ENCODE results near the gene CCT6B.
A peak's percentile ranks its signal among the peaks of the same experiment; 100 is the strongest.
"Not testable (repeated sequence)": the region's sequence is repeated elsewhere in the genome, so short reads cannot be mapped to it uniquely, and the experiment has no call there.

CCT6B gene, protein sequence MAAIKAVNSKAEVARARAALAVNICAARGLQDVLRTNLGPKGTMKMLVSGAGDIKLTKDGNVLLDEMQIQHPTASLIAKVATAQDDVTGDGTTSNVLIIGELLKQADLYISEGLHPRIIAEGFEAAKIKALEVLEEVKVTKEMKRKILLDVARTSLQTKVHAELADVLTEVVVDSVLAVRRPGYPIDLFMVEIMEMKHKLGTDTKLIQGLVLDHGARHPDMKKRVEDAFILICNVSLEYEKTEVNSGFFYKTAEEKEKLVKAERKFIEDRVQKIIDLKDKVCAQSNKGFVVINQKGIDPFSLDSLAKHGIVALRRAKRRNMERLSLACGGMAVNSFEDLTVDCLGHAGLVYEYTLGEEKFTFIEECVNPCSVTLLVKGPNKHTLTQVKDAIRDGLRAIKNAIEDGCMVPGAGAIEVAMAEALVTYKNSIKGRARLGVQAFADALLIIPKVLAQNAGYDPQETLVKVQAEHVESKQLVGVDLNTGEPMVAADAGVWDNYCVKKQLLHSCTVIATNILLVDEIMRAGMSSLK

DNA sequence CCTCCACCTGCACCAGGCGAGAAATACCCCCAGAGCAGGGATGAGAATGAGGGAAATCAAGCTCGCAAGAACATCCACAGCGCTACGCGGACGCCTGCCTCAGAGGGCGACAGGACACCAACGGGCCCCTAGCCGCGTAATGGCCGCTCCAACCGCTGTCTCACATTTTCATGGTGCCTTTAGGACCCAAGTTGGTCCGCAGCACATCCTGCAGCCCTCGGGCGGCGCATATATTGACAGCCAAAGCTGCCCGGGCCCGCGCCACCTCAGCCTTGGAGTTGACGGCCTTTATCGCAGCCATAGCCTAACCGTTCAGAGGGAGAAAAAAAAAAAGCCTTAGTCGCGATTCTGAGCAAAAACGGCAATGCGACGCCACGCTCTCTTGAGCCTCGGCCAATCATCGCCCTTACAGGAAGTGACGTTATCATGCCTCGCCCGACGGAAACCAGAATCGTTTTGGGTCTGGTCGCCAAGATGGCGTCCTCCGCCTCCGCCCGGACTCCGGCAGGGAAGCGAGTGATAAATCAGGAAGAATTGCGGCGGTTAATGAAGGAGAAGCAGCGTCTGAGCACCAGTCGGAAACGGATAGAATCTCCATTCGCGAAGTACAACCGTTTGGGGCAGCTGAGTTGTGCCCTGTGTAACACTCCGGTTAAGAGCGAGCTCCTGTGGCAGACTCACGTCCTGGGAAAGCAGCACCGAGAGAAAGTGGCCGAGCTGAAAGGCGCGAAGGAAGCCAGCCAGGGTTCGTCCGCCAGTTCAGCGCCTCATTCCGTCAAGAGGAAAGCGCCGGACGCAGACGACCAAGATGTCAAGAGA lies at the start of gene CCT6B, which contains the start of gene ZNF830:
TSS of gene CCT6B (minus strand) at position 368 of the 819 bp plus-strand sequence. CDS start at position 301, 67 bp downstream.
TSS of gene ZNF830 (plus strand) at position 448 of the 819 bp plus-strand sequence. CDS start at position 475, 27 bp downstream.
- DNase-seq: peak; percentile 92

DNA sequence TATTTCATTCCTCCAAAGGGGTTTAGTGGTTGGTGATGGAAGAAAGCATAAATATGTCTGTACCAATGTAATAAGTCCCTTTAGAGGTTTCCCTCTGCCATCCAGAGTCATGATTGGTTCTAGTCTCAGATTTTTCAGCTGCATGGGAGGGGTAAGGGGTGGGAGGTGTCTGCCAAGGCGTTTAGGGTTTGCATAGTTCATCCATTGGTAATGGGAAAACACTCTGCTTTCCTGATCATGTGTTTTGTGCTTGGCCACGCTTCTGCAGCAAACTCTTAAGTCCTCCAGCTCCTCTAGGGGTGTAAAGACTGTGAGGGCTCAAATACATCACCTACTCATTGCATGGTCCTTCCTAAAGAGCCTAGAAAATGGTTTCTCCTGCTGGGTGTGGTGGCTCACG lies 48.8 kb upstream of the CCT6B start:
- DNase-seq: no peak

DNA sequence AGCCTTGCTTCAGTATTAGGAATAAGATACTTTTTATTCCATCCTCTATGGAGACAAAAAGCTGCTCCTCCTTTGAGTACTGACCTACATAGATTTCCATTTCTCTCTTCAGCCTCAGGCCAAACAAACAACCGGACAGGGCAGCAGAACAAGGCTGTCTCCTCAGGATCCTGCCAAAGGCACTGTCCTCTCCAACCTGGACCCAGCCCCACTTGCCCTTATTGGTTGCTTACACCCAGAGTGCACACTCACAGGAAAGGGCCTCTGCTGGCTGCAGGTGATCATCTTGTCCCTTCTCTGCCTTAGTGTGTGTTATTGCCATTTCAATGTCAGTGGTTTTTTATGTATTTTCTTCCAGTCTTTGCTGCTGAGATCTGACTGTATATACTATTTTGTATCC lies 45.7 kb upstream of the CCT6B start:
- no peak for DNase-seq

DNA sequence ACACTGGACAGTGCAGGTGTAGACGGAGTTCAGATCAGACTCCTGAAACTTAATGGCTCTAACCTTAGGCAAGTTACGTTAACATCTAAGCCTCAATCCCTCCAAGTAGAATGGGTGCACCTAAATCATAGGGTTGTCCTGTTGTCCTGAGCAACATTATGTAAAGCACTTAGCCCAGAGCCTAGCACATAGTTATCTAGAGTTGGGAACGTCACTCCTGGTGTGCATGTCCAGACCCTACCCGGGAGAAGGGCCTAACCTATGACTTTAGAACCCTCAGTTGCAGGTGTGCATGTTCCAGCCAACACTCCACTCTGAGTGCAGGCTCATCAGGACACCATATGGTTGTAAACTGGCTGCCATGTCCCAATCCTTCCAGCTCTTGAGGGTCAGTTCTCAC lies 45.1 kb upstream of the CCT6B start:
- DNase-seq: no peak

DNA sequence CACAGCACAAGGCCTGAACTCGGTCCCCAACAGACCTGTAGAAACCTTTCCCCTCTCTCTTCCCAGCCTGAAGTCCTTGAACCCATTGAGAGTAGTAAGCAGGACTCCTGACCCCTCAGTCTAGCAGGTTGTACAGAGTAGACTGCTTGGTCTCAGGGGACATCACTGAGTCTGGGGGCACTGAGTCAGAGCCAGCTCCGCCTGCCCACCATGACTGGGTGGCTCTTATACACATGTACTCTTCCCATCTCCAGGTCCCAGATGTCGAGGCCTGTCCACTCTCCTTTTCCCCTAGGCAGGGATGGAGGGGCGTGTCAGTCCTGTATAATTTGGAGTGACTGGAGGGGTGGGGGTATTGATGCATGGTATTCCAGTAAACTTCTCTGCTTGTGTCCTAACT lies 42.5 kb upstream of the CCT6B start:
- DNase-seq: no peak

DNA sequence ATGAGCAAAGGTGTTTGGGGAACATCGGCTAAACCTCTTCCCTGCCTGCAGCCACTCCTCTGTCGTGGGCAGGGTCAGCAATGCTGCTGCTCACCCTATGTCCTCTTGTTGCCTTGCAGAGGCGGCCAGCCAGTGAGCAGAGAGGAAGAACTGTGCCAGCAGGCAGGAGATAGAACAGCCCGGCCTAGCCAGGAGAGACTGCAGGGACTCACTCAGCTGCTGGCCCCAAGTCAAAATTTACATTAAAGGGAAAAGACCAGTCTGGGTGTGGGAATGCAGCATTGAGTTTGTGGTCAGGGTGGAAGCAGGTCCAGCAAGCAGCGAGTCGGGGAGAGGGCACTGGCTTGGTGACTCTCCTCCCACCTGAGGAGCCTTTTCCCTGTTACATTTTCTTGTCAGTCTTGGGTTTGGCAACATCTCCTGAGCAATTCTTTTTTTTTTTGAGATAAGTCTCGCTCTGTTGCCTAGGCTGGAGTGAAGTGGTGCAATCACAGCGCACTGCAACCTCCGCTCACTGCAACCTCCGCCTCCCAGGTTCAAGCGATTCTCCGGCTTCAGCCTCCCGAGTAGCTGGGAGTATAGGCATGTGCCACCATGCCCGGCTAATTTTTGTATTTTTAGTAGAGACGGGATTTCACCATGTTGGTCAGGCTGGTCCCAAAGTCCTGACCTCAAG lies 41.8 kb upstream of the CCT6B start:
- DNase-seq: no peak

DNA sequence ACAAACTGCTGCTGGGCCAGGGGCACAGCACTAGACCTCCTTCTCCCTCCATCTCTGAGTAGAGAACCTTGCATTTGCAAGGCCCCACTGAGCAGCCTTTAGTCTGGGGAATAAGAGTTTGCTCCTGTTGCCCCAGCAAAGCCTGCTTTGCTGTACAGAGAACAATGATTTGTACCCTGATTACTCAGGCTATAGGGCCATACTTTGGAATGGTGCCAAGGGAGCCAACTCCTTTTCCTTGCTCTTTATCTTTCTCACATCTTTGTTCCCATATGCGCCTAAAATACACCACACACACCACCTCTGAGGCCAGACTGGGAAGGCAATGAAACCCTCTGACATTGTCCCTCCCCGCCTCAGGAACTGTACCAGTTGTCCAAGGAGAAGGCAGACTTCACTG lies 40.3 kb upstream of the CCT6B start:
- DNase-seq: no peak

DNA sequence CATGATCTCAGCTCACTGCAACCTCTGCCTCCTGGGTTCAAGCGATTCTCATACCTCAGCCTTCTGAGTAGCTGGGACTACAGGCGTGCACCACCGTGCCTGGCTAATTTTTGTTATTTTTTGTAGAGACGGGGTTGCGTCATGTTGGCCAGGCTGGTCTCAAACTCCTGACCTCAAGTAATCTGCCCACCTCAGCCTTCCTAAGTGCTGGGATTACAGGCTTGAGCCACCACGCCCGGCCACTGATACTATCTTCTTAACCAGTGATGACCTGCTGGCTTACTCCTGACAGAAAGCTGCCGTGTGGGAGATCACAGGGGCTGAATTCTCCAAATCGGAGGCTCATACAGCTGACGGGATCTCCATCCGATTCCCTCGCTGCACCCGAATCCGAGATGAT lies 39.7 kb upstream of the CCT6B start:
- DNase-seq: not testable (repeated sequence)

DNA sequence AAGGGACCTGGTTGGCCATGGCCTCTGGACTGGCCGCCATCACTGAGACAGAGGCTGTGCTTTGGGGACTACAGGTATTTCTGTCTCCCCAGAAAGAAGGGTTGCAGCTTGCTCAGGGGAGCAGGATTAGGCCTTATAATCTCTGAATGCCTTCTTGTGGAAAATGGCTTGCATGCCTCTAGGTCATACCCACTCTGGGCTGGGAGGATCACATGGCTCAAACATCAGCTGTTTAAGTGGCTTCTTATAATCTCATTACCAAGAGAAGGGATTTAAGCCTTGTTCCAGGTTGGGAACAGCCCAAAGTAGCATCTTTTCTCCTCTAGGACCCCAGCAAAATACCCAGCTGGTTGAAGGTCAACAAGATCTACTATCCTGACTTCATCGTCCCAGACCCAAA lies 38.2 kb upstream of the CCT6B start:
- no peak for DNase-seq

DNA sequence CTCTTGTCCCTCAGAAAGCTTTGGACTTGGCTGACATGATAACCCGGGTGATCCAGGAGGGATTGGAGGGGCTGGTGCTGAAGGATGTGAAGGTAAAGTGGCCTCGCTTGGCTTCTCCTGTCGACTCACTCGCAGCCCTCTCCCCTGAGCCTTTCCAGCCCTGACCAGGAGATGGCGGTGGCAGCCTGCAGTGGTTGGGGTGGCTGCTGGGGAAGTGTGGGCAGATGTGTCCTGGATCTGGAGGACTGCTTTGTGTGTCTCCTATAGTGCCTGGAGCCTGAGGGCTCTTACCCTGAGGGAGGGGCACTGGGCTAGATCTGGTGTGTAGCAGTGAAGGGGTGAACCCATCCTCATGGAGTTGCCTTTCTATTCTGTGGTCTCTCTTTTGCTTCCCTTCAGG lies 36.9 kb upstream of the CCT6B start:
- DNase-seq: peak; percentile 82

DNA sequence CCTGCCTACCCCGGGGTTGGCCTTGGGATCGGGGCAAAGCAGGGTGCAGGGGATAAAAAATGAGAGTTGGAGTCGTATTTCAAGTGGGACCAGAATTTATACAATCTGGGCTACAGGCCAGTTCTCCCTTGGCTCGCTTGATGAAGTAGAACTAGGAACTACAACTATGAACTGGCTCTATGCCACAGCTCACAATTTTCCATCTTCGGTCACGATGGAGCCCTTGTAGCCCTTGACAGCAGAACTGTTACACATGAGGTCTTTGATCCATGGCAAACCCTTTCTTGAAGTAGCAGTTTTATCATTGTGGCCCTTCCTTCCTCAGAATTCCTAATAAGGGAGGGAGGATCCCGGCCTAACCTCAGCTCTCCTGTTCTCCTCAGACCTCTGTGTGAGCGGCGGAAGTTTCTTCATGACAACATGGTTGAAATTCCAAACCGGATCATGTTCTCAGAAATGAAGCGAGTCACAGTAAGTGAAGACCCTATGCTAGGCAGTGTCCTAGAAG lies 36.1 kb upstream of the CCT6B start:
- no peak for DNase-seq

DNA sequence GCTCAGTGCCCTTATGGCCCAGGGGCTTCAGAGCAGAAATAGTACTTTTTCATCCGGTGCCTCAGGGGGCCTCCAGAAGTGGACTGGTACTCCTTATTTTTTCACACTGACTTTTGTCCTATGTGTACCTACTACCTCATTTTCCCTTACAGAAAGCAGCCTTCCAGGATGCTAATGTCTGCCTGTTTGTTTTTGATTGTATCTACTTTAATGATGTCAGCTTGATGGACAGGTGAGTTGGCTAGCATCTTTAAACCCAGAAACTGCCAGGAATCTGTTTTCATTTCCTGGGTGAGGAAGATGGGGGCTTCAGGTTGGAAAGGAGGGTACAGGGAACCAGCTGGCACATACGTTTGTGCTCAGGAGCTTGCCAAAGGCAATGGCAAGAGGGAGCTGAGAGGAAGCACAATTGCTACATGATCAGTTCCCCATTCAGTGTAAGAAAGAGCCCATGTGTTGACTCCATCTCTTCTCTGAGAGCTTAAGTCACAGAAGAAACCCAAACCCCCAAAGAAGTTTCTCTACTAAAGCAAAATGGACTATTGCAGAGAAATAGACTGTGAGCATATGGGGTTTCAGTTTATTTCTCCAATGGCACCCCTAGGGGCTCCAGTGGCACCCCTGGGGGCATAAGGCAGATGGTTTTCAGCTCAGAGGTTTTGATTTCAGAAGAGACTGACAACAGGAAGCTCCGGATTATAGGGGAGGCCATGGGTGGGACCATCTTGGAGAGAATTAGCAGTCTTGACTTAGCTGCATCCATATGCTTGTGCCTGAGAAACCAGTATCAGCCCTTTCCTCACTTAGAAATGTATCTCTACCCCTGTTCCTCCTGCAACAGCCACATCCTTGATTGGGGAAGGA lies 35.4 kb upstream of the CCT6B start:
- DNase-seq: no peak

DNA sequence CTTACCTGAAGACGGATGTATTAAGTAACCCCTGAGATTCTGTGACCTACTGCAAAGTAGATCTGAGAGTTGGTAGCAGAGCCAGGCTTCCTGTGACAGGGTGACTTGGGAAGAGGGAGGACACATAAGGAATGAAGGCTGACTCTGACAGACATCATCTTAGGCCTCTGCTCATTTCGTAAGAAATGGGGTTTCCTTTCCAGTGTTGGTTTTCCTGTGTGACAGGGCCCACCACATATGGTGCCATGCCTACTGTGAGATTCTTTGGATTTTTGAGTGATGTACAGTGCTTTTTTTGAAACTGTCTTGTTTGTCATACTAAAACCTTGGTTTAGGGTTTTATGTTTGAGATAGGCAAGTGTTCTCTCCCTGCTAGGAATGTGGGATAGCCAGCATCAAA lies 31.8 kb upstream of the CCT6B start:
- no peak for DNase-seq

DNA sequence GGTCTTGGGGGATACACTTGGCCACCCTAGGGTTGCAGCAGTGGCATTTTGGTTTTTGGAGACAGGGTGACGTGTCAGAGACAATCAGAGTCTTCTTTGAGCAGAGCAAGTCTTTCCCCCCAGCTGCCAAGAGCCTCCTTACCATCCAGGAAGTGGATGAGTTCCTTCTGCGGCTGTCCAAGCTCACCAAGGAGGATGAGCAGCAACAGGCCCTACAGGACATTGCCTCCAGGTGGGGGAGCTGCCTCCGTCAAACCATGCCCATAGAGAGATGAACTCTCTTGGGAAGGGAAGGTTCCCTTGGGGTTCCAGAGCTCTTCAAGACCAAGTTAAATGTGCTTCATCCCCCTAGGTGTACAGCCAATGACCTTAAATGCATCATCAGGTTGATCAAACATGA lies 30.3 kb upstream of the CCT6B start:
- DNase-seq: no peak

DNA sequence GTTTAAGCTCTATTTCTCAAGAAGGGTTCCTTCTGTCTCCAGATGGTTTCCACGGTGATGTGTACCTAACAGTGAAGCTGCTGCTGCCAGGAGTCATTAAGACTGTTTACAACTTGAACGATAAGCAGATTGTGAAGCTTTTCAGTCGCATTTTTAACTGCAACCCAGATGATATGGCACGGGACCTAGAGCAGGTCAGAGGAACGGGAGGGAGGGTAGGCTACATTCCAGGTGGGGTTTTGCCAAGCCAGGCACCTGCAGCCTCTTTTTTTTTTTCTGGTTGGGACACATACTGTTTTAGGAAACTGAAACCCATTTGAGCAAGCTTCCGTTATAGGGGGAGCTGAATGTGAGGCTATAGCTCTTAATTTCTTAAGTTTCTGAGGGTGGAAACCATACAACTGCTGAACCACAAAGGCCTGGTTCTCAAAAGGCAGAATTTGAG lies 29.7 kb upstream of the CCT6B start:
- DNase-seq: no peak

DNA sequence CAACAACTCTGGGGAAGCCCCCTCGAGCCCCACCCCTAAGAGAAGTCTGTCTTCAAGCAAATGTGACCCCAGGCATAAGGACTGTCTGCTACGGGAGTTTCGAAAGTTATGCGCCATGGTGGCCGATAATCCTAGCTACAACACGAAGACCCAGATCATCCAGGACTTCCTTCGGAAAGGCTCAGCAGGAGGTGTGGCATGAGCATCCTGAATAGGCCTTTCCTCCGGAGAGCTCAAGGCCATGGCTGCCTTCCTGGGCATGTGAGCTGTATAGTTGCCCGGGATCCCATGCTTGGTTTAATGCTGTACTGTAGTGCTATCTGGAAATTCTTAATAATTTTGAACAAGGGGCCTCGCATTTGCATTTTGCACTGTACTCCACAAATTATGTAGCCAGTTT lies 28.2 kb upstream of the CCT6B start:
- DNase-seq: no peak

DNA sequence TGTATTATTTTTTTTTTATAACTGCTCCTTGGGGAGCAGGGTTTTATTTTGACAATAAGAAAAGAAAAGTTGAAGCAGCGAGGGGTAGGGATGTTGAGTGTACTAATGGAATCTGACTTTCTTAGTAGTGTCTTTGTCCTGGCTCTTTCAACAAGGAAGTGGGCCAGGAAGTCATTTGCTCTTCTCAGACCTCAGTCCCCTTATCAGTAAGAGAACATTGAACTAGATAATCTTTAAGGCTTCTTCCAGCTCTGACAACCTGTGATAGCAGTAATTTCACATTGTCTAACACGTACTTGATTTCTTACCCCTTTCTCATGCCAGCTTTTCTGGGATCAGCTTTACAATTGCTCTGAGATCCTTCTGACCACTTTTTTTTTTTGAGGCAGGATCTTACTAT lies 27.4 kb upstream of the CCT6B start:
- no peak for DNase-seq

DNA sequence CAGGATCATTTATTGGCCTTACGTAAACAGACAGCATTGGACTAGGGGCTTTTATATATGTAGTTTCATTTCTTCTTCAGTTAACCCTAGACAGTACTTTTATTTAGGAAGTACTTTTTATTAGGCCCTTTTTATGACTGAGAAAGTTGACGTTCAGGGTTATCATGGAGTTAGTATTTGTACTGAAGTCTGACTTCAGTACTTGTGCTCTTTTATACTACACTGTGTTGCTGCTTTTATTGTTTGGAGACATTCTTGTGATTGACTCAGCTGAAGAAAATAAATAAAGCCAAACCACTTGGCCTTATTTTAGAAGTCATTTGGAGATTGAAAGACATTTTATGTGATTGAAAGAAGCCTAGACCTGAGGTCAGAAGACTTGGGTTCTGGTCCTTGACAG lies 26.0 kb upstream of the CCT6B start:
- DNase-seq: no peak

DNA sequence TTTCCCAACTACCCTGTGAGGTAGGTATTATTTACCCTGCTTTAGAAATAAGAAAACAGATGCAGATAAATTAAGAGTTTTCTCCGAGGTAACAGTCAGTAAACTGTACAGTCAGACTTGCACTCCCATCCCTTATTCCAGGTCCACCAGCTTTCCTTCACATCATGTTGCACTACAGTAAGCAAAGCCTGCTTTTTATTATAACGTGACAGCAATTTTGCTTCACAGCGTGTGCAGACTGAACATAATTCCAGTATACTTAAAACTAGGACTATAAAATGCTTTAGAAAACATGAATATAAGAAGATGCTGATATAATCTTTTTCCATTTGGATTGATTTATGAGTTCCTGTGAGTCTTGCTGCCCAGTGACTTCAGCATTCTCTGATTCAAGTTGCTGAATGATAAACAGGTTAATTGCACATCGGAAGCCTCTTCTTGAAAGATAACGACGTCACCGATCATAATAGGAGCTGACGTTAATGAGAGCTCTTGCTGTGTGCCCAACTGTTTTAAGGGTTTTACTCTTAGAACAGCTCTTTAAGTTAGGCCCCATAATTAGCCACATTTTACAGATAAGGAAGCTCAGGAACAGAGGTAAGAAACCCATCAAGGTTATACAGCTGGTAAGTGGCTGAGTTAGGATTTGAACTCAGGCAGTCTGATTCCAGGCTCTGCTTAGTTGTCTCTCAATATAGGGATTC lies 20.4 kb upstream of the CCT6B start:
- DNase-seq: no peak

DNA sequence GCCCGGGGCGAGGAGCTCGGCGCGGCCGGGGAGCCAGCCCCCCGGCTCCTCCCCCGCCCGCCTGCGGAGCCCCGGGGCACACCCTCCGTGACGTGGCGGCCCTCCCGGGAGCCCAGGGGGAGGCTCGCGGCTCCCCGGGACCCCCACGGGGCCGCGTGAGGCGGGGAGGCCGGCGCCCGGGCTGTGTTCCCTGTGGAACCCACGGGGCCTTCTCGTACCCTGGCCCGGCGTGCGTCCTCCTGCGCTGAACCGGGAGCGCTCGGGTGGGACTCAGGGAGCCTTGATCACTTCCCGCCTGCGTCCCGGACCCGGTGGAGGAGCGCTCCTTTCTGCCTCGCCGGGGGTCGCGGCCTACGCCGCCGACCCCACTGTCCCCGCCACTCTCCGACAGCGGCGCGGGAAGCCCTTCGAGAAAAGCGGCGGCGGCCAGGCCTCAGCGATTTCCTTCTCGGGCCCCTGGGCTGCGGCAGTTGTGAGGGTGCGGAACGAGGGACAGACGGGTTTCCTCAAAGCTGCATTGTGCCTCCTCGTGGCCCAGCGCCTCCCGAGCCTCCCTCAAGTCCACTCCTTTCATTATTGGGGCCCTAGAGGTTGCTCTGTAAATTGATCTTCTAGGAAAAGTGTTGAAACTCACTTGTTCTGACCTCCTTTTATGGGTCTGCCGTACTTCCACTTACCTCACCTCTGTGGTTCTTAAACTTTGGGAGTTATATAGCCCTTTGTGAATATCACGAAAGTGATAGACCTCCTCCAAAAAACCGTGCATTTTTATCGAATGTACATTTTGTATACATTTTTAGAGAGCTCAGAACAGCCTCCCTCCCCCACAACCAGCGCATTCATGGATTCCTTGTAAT lies 19.6 kb upstream of the CCT6B start:
- DNase-seq: peak; percentile 74
